Fibroblast of peridontal ligament (primary cell): ENCODE data around the gene PDE11A.
"Not testable (repeated sequence)": the region's sequence is repeated elsewhere in the genome, so short reads cannot be mapped to it uniquely, and the experiment has no call there.

Source experiments
- DNase-seq: peaks from one replicate; pipeline ENCODE4 v3.0.0-alpha.2; 2010; ENCODE audit errors: extremely low read depth

The PDE11A gene

DNA sequence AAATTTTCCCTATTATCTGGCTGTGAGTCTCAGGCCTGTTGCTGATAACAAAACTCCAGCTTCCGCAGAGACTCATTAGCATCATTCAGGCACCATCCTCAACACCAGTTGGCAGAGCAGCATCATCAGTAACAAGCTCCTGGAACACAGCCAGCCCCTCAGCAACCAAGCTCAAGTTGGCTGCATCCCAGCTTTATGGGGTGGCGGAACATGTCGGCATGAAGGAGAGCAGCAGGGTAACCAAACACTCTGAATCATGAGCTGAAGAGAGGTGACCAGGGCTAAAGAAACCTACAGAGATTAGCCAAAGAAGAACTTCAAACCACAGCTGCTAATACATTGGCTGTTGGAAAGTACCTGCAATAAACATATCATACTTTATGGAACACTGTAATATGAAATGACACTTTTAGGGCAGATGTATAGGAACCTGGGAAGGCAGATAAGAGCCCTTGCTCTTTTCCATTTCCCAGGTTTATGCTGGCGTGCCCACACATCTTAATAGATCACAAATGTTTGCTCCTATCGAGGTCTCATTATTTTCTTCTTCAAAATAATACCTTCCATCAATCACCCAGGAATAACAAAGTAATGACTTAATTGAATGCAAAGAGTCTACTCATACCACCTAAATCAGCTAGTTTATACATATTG, 63.8 kb downstream of the PDE11A start:
- peak; percentile 40 for DNase-seq

GRCh38 chr2:178006710-178007109, 65.9 kb downstream of the PDE11A start:
- DNase-seq, result no peak

GRCh38 chr2:178005756-178006155, 66.8 kb downstream of the PDE11A start:
- DNase-seq, result no peak

DNA sequence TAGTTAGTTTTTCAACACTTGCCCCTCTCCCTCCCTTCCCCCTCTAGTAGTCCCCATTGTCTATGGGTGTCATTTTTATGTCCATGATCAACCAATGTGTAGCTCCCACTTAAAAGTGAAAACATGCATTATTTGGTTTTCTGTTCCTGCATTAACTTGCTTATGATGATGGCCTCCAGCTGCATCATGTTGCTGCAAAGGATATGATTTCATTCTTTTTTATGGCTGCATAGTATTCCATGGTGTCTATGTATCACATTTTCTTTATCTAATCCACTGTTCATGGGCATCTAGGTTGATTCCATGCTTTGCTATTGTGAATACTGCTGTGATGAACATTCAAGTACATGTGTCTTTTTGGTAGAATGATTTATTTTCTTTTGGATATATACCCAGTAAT, 70.5 kb downstream of the PDE11A start:
- no peak for DNase-seq

DNA sequence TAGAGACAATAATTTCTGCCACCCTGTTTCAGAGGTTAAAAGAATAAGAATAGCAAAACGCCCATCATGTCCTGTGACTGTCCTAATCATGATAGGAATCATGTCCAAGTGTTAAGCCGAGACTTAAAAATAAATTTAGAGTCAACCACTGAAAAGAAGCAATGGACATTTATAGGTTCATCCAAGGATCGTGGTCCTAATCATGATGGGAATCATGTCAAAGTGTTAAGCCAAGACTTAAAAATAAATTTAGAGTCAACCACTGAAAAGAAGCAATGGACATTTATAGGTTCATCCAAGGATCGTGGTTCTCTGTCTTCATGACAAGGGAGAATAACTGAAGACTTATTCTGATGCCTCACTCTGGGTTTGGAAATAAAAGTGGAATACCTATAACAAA, 73.6 kb downstream of the PDE11A start:
- no peak for DNase-seq

GRCh38 chr2:177998006-177998405, 74.6 kb downstream of the PDE11A start:
- DNase-seq, result peak; percentile 41

- DNase-seq, result no peak
Measured at GRCh38 chr2:177992992-177993391, 79.6 kb downstream of the PDE11A start.

DNA sequence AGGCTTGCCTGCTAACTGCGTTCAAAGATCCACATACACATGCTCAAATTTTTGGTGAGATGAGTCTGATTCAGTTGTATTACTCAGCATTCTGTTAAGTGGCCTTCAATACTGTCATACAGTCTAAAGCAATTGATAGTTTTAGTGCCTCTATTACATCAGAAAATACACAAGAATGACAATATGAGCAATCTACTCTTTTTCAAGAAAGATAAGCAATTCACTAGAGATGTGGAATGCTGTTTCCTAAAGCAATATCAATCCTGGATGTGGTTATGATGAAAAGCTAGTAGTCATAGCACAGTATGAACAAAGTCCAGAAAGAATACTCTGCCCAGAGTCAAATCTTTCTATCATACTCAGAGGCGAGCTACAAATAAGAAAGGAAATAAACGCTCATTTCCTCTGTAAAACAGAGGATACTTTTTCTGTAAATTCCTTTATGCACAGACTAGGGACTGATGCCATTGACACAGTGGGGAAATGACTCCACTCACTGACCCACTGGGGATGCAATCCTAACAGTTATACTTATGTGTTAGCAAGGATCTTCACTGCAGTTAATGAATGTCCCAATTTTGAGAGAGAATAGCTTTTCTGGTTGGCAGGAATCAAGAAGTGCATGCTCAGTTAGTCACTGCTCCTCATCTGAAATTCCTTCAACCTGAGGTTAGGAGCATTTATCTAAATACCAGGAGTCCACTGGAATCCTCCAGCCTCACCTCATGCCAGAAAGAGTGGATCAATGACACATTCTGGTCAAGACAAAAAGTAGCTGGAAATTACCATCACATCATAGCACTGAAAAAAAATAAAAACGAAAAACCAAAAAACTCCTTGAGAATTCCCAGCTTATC, 83.3 kb downstream of the PDE11A start:
- peak; percentile 11 for DNase-seq

GRCh38 chr2:177984749-177985148, 87.8 kb downstream of the PDE11A start:
- DNase-seq, result no peak

GRCh38 chr2:177983183-177983788, 89.3 kb downstream of the PDE11A start:
- peak; percentile 63 for DNase-seq

DNA sequence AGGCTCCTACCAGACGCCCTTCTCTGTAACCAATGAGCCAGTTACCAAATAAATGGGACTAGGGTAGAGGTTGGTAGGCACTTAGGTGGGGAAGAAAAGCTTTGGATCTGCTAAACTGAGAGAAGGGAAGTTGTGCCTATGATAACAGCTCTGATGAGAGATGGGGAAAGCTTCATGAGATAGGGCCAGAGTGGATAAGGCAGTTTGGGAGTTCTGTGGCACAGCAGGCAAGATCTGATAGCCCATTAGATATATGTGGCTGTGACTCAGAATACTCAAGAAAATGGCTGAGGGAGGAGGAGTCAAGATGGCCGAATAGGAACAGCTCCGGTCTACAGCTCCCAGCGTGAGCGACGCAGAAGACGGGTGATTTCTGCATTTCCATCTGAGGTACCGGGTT, 99.8 kb downstream of the PDE11A start:
- DNase-seq, result no peak

DNA sequence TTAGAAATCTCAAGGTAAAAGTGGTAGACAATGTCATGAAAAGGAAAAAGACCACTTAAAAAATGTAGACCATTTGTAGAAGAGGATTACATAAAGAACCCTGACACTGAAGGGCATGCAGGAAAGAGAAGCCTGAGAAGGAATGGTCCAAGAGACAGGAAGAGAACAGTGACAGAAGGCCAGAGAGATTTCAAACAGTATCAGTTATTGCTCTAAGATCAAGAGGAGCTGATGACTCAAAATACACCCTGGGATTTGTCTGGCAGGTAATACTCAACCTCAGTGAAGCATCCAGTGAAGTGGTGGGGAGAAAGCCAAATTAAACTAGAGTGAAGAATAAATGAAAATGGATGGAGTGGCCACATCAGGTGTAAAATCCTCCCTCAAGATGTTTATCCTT, 100.5 kb downstream of the PDE11A start:
- no peak for DNase-seq

GRCh38 chr2:177970670-177971454, 101.7 kb downstream of the PDE11A start:
- no peak for DNase-seq

GRCh38 chr2:177964892-177965291, 107.7 kb downstream of the PDE11A start:
- DNase-seq, result no peak

GRCh38 chr2:177952151-177952550, 120.4 kb downstream of the PDE11A start:
- no peak for DNase-seq

GRCh38 chr2:177947598-177947997, 125.0 kb downstream of the PDE11A start:
- not testable (repeated sequence) for DNase-seq

DNA sequence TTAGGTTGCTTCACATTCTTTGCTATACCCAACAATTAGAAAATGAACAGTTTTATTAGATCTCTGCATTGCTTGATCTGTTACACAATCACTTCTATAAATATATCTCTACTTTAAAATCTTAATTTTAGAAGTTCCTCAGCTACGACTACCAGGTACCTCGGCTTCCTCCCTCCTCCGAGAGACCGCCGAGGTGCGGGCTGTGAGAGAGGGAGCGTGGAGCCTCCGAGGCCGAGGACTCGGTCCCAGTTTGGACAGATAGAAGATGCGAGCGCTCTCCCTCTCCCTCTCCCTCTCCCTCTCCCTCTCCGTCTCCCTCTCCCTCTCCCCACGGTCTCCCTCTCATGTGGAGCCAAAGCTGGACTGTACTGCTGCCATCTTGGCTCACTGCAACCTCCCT, 128.0 kb downstream of the PDE11A start:
- DNase-seq, result not testable (repeated sequence)

DNA sequence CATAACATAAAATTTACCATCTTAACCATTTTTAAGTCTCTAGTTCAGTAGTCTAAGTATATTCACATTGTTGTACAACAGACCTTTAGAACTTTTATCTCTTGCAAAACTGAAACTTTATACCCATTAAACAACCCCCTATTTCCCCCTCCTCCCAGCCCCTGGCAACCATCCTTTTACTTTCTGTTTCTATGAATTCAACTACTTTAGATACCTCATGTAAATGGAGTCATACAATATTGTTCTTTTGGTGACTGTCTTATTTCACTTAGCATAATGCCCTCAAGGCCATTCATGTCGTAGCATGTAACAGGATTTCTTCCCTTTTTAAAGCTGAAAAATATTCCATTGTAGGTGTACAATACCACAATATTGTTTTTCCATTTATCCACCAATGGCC, 129.8 kb downstream of the PDE11A start:
- DNase-seq, result no peak

DNA sequence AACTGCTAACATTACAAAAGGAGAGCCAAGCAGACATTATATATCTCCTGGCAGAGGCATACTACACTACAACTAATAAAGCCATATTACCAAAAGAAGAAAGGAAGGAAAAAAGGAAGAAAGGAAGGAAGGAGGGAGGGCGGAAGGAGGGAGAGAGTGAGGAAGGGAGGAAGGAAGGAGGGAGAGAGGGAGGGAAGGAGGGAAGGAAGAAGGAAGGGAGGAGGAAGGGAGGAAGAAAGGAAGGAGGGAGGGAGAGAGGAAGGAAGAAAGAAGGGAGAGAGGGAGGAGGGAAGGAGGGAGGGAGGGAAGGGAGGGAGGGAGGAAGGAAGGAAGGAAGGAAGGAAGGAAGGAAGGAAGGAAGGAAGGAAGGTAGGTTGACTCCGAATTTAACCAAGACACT, 133.4 kb downstream of the PDE11A start:
- no peak for DNase-seq

DNA sequence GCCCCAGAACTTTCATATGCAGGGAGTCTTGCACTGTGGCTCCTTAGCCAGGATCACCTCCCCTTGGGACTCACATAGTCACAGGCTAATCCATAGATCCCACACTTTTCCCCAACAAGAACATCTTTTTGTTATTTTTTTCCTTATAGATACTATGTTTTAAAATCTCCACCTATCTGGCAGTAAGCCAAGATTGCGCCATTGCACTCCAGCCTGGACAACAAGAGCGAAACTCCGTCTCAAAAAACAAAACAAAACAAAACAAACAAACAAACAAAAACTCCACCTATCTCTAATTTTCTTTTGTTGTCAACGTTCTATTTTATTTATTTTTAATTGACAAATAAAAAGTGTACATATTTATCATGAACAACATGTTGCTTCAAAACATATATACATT, 141.7 kb downstream of the PDE11A start:
- no peak for DNase-seq

DNA sequence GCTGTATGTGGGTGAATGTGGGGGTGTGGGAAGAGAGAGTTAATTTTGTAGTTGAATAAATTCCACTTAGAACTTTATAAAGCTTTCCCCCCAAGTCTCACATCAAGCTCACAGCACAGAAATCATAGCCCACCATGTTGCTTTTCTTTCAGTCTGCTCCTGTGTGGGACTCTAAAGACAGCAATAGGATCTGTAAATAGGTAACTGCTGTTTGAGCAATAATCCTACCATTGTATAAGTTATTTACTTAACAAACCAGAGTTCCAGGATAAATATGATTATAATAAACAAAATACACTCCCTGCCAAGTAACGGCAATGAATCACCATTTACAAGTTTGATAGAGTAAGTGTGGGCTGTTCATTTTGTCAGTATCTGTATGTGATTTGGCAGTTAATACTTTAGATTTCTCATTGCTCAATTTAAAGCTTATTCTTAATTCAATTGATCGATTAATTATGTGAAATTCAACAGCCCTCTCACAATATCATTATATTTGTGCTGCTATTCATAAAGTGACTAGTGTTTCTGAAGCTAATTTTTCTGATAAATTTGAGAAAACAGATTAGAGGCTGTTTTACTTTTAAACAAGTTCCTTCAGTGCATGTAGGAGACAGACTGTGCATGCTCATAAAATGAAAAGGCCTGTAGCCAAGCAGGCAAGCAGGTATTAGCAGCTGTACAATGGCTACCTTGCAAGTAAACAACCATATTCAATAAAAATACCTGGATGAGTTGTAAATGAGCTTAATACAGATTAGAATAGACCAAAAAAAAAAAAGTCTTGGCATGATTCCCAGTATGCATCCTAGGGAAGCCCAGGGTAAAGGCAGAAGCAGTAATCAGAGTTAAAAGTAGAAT, 142.7 kb downstream of the PDE11A start:
- DNase-seq, result no peak
